Suppressor macrophage (primary cell): ENCODE results near the gene ATXN7L3.

Experiments used
- DNase-seq, 4 experiments: peaks; one replicate each; pipeline ENCODE4 v3.0.0-alpha.2; 2020 to 2022

ATXN7L3 gene

DNA sequence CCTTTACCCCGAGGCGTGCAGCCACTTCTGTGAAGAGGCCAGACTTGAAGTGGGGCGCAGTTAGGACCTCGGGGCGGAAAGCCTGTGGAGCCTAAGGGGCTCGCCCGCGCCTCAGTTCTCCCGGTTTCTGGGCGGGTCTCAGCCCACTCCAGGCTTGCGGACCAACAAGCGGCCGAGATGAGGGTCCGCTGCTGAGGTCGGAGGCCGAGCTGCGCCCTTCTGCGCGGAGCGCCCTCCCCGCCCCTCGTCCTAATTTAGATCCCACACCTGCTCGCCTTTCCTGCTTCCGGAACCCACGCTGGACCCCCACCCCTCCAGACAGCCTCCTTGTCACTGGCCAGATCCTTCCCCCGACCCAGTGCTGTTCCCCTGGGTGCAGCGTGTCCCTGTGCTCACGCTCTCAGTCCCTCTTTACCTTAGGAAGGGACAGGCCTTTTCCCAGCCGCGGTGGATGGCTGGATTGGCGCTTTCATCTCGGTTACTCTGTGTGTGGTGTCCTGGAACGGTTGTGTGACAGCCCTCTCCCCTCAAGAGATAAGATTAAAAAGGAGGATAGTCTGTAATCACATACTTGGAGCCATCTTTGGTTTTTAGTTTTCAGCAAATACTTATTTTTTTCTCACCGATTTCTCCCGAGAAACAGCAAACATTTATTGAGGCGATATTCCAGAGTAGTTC is 933 bp upstream of the ATXN7L3 start:
- DNase-seq: no peak

- DNase-seq: peak; percentile 65 to 90 (median 78)
Measured at GRCh38 chr17:44198721-44199552, 747 bp downstream of the ATXN7L3 start.

DNA sequence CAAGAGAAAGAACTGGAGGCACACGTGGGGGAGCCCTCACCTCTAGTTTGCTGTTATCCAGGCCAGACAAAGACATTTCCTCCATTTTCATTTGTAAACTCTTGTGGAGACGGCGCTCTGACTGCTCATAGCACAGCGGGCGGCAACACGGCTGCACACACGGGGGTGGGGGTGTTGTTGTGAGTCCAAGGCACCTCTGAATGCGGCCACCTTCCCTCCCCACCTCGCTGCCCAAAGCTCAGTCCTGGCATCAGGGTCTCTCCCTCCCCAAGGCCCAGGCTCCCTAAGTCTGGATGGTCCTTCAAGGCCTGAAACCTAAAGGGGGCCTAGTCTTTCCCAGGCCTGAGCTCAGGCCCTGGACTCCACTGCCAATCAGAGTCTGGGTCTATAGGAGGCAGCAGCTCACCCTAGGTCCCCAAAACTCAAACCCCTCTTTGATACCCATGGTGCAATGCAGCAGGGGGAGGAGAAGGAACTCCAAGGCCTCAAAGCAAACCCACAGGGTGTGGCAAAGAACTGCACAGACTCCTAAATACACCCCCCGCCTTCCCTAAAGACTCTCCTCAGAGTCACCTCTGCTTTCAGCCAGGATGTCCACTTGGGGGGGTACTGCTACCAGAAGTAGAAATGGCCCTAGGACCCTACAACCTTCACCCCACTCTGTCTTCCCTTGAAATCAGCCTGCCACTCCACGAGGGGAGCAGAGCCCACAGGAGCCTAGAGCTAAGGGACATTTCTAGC is 1.5 kb downstream of the ATXN7L3 start:
- peak; percentile 61 to 84 (median 79) for DNase-seq

GRCh38 chr17:44197107-44197506 is 2.6 kb downstream of the ATXN7L3 start:
- no peak for DNase-seq

DNA sequence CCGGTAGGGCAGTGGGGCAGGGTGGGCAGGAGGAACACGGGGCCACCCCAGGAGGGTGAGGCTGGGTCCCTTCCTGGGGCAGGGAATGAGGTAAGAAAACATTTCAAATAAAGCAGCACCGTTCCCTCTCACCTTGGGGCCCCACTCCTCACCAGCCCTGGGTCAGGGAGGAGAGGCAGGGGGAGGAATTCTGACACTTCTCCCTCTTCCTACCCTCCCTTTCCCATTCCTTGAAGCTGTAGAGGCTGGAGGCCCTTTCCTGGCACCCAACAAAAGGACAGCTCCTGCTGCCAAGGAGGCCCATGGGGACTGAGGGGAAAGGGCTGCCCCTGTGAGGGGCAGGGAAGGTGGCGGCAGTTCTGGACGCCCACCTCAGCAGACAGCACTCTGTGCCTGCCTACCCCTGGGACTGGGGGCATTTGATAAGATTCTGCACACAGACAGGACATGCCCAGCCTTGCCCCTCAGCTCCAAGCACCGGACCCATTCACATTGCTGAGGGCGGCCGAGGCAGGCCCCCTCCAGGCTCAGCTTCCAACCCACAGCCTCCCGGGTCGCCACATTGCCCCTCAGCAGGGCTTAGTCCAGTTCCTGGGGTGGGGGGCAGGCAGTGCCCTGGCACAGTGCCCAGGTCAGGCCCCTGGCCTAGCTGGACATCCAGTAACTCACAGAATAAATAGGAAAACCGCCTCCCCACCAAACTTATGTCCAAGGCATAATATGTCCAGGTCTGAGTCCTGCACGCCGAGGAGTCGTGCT is 6.2 kb downstream of the ATXN7L3 start:
- no peak for DNase-seq

DNA sequence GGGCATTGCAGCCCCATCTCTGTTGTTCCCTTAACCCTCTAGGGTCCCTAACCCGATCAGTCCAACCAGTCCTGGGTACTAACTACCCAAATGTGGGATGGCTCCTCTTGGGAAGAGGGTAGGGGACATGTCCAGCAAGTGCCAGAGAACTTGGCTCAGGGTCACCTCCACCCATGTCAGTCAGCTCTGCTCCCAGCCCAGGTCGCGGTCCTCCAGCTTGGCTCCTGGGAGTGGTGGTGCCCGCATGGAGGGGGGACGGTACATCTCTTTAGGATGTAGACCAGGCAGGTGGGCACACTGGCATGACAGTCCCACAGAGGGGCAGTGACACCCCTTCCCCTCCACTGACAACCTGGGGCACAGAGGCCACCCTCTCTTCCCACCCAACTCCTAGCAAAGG is 6.9 kb downstream of the ATXN7L3 start:
- DNase-seq: no peak

DNA sequence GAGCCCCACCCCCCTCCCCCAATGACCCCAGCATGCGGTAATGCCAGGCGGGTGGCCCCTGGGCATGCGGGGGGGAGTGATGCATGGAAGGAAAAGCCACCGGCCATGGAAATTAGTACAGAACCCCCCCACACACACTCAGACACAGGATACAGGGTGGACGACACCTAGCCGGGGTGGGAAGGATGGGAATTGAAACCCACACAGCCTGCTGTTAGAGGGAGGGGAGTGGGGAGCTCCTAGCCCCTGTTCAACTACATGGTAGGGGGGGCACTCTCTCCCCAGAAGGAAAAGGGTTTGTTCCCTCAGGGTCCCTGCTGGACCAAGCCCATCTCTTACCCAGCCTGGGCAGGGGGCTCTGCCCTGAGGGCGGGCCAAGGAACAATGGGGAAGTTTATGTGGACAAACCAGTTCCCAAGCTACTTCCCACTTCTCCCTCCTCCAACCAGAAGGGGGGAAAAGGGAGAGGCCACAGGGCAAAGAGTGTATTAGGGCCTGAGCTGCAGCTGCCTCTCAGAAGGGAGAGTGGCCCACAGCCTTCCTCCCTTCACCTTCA is 7.7 kb downstream of the ATXN7L3 start:
- DNase-seq: peak; percentile 26 to 57 (median 49)

DNA sequence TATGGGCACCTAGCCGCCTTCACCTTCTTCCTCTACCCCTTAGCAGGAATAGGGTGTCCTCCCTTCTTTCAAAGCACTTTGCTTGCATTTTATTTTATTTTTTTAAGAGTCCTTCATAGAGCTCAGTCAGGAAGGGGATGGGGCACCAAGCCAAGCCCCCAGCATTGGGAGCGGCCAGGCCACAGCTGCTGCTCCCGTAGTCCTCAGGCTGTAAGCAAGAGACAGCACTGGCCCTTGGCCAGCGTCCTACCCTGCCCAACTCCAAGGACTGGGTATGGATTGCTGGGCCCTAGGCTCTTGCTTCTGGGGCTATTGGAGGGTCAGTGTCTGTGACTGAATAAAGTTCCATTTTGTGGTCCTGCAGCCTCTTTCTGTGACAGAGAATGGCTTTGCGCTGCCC is 8.3 kb downstream of the ATXN7L3 start:
- DNase-seq: no peak

DNA sequence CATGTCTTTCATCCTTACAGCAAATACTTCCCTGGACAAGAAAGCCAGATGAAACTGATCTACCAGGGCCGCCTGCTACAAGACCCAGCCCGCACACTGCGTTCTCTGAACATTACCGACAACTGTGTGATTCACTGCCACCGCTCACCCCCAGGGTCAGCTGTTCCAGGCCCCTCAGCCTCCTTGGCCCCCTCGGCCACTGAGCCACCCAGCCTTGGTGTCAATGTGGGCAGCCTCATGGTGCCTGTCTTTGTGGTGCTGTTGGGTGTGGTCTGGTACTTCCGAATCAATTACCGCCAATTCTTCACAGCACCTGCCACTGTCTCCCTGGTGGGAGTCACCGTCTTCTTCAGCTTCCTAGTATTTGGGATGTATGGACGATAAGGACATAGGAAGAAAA is 9.2 kb downstream of the ATXN7L3 start:
- DNase-seq: no peak

DNA sequence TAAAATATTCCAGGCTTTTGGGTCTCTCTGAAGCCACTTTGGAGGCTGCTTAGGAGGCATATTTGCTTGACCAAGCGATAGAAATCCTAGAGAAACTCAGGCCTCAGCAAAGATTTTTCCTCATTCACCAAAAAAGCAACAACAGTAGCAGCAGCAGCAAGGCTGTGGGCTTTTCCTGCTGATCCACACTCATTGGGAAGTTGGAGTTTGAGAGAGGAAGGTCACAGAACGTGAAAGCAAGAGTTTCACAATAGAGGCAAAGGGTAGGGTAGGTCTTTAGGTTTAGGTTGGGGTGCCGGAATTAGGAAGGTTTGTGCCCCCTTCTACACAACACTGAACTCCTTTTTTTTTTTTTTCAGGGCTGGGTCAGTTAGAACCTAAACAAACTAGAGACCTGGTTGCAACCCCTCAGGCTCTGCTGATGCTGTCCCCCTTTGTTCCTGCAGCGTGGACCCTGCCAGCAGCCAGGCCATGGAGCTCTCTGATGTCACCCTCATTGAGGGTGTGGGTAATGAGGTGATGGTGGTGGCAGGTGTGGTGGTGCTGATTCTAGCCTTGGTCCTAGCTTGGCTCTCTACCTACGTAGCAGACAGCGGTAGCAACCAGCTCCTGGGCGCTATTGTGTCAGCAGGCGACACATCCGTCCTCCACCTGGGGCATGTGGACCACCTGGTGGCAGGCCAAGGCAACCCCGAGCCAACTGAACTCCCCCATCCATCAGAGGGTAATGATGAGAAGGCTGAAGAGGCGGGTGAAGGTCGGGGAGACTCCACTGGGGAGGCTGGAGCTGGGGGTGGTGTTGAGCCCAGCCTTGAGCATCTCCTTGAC is 10.9 kb downstream of the ATXN7L3 start:
- DNase-seq: peak; percentile 28 to 67 (median 56)

- DNase-seq: peak; percentile 23 to 43 (median 31)
Measured at GRCh38 chr17:44187131-44187899, 12.4 kb downstream of the ATXN7L3 start.

DNA sequence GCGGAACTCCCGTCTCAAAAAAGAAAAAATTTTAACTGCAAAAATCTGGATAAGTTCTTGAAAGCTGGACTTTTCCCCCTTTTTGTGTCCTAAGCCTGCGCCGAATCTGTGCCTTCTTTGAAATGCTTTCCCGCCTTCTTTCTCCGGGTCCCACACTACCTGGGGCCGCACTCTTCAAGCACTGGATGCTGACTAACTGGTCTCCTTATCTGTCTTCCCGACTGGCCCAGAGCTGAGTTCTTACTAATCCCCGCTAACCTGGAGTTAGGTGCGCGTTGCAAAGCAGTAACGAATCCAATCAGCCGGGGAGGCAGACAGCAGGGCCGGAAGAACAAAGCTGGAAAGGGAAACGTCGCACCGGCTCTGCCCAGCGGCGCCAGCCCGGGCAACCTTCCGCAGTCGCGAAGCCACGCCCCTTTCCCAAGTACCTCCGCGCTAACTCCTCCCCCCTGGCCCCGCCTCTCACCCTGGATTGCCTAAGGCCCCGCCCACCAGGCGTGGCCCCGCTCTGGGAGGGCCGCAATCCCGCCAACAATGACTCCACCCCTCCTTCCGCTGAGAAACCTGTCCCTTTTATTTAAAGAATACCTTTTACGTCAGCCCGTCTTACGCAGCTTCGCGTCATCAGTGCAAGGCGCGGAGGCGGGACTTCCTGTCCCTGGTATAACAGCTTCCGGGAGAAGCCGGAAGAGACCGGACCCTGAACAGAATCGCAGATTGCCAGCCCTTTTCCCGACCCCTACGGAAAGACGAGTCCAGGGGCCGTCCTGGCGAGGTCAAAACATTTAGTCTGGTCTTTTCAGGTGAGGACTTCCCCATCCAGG is 13.2 kb downstream of the ATXN7L3 start, which contains the start of gene TMUB2:
TMUB2 (plus strand) TSS at position 666 of the 824 bp plus-strand sequence. CDS start 737 bp downstream, outside the sequence.
- peak; percentile 100 for DNase-seq

- DNase-seq: no peak
Measured at GRCh38 chr17:44184212-44184810, 15.4 kb downstream of the ATXN7L3 start.

DNA sequence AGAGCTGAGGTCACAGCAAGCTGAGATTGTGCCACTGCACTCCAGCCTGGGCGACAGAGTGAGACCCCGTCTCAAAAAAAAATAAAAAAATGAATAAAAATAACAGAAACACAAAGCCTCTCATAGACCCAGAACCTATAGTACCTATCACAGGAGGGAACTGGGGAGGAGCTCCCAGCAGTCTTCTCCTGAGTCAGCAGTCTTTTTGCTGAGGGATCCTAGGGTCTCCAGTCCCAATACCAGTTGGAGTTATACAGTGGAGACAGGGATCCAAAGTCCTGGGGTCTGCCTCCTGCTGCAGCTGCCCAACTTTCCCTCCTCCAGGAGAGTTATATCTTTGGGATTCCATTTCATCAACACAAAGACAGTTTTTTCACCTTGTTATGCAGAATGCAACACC is 16.7 kb downstream of the ATXN7L3 start:
- no peak for DNase-seq

DNA sequence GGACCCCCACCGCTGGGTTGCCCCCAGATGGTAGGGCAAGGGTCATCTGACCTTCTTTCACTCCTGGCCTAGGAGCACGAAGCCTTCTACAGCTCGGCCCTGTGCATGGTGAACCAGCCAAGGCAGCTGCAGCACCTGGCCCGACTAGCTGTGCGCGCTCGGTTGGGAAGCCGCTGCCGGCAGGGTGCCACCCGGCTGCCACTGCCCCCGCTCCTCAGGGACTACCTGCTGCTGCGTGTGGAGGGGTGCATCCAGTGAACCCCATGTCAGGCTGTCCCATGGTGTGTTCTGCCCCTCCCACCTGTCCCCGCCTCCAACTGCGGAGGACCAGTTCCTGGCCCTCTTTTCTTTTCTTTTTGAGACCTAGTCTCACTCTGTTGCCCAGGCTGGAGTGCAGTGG is 21.6 kb downstream of the ATXN7L3 start:
- no peak for DNase-seq

GRCh38 chr17:44177640-44178039 is 22.0 kb downstream of the ATXN7L3 start:
- no peak for DNase-seq

- DNase-seq: no peak
Measured at GRCh38 chr17:44176671-44177501, 22.8 kb downstream of the ATXN7L3 start.

DNA sequence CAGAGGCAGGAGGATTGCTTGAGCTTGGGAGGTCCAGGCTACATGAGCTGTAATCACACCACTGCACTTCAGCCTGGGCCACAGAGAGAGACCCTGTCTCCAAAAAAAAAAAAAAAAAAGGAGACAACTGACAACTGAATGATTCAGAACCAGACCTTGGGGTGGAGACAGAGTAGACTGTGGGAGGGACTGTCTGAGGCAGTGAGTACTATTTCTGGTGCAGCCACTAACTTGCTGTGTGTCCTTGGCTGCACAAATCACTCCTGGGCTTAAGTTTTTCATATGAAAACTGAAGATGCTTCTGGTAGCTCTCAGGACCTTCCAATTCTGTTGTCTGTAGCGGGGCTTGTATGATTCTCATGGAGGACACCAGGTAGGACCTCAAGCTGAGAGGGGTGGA is 23.4 kb downstream of the ATXN7L3 start:
- DNase-seq: no peak
